Loucy (cell line): Measurements from ENCODE around the gene POLE4.

ENCODE experiments used
- H2AFZ ChIP-seq: fragments of 200-600 bp; sonication (generic); 2 replicates; pipeline ENCODE4 v1.6.0; 2016; ENCODE audit warnings: antibody characterized with exemption, mild to moderate bottlenecking, low read length, moderate library complexity
- H3F3A ChIP-seq: fragments of 200-600 bp; 2 replicates; pipeline ENCODE4 v1.6.0; 2016; ENCODE audit warnings: antibody characterized with exemption, low read depth, mild to moderate bottlenecking
- H3K27me3 ChIP-seq: fragments of 200-600 bp; sonication (generic); 2 replicates; pipeline ENCODE4 v1.6.1; 2014; ENCODE audit warnings: low read length, mild to moderate bottlenecking; ENCODE audit not compliant: insufficient read depth, poor library complexity, severe bottlenecking
- H3K36me3 ChIP-seq: fragments of 200-600 bp; sonication (generic); 2 replicates; pipeline ENCODE4 v1.6.1; 2016; ENCODE audit warnings: low read length; ENCODE audit not compliant: insufficient read depth
- H3K4me1 ChIP-seq: fragments of 200-600 bp; sonication (generic); 2 replicates; pipeline ENCODE4 v1.5.1; 2014; ENCODE audit warnings: low read length, mild to moderate bottlenecking; ENCODE audit not compliant: insufficient read depth, poor library complexity, severe bottlenecking
- H3K4me2 ChIP-seq: fragments of 200-600 bp; sonication (generic); 2 replicates; pipeline ENCODE4 v1.6.0; 2014; ENCODE audit warnings: antibody characterized with exemption, low read length, low read depth, mild to moderate bottlenecking; ENCODE audit not compliant: poor library complexity, severe bottlenecking
- H3K4me3 ChIP-seq: fragments of 200-600 bp; sonication (generic); 2 replicates; pipeline ENCODE4 v1.5.1; 2014; ENCODE audit warnings: low read length, mild to moderate bottlenecking, mixed read lengths; ENCODE audit not compliant: poor library complexity, severe bottlenecking
- H3K79me2 ChIP-seq: fragments of 200-600 bp; sonication (generic); 2 replicates; pipeline ENCODE4 v1.6.1; 2014; ENCODE audit warnings: low read length; ENCODE audit not compliant: insufficient read depth
- H3K9ac ChIP-seq: fragments of 200-600 bp; sonication (generic); 2 replicates; pipeline ENCODE4 v1.6.0; 2014; ENCODE audit warnings: mild to moderate bottlenecking, low read depth, low read length, moderate library complexity; ENCODE audit not compliant: poor library complexity, severe bottlenecking
- H3K9me2 ChIP-seq: fragments of 200-600 bp; sonication (generic); replicated peaks from 2 replicates; pipeline ENCODE4 v1.6.1; 2016; ENCODE audit warnings: low read depth, low read length, mixed read lengths
- H3K9me3 ChIP-seq: fragments of 200-600 bp; sonication (generic); 2 replicates; pipeline ENCODE4 v1.6.1; 2014; ENCODE audit warnings: mild to moderate bottlenecking, antibody characterized with exemption, low read length, low read depth; ENCODE audit not compliant: insufficient read depth
- H4K20me1 ChIP-seq: fragments of 200-600 bp; sonication (generic); 2 replicates; pipeline ENCODE4 v1.6.0; 2014; ENCODE audit warnings: antibody characterized with exemption, low read length, mild to moderate bottlenecking; ENCODE audit not compliant: insufficient read depth, poor library complexity, severe bottlenecking
- EZH2phosphoT487 ChIP-seq: fragments of 200-600 bp; IDR thresholded peaks from 2 replicates; pipeline ENCODE4 v1.6.1; 2018; ENCODE audit warnings: antibody characterized with exemption, mild to moderate bottlenecking, moderate library complexity, borderline replicate concordance
- TF ChIP-seq, protein P1 (sequence below): fragments of 200-600 bp; sonication (generic); conservative IDR thresholded peaks from 2 replicates; pipeline ENCODE4 v1.5.1; 2014; ENCODE audit warnings: mild to moderate bottlenecking, antibody characterized with exemption, low read length

The POLE4 gene

GRCh38 chr2:74948779-74949178 lies 9.7 kb upstream of the POLE4 start:
- no peaks in the 10 kb centered on the region for H3K79me2 ChIP-seq
- no peak overlapping the region for H3K9ac ChIP-seq
- TF ChIP-seq EZH2phosphoT487 = no peak
- TF ChIP-seq, protein P1, sequence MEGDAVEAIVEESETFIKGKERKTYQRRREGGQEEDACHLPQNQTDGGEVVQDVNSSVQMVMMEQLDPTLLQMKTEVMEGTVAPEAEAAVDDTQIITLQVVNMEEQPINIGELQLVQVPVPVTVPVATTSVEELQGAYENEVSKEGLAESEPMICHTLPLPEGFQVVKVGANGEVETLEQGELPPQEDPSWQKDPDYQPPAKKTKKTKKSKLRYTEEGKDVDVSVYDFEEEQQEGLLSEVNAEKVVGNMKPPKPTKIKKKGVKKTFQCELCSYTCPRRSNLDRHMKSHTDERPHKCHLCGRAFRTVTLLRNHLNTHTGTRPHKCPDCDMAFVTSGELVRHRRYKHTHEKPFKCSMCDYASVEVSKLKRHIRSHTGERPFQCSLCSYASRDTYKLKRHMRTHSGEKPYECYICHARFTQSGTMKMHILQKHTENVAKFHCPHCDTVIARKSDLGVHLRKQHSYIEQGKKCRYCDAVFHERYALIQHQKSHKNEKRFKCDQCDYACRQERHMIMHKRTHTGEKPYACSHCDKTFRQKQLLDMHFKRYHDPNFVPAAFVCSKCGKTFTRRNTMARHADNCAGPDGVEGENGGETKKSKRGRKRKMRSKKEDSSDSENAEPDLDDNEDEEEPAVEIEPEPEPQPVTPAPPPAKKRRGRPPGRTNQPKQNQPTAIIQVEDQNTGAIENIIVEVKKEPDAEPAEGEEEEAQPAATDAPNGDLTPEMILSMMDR = no peak
- H3K36me3 ChIP-seq = no peaks in the 10 kb centered on the region
- no peaks in the 10 kb centered on the region for H4K20me1 ChIP-seq
- H3K9me3 ChIP-seq = no peaks in the 10 kb centered on the region
- H3K27me3 ChIP-seq = no peaks in the 10 kb centered on the region
- H3K4me1 ChIP-seq = no peaks in the 10 kb centered on the region
- H3K4me2 ChIP-seq = no peak overlapping the region
- no peak overlapping the region for H3K4me3 ChIP-seq
- no peaks in the 10 kb centered on the region for H3K9me2 ChIP-seq
- no peak overlapping the region for H2AFZ ChIP-seq
- no peaks in the 10 kb centered on the region for H3F3A ChIP-seq

- Histone ChIP-seq H3F3A (no peaks in the 10 kb centered on the region), H3K4me3 (no peak overlapping the region), H3K9ac (no peak overlapping the region), H3K9me3 (no peaks in the 10 kb centered on the region), H4K20me1 (no peaks in the 10 kb centered on the region), H3K36me3 (no peaks in the 10 kb centered on the region), H3K27me3 (no peaks in the 10 kb centered on the region), H2AFZ (no peak overlapping the region), H3K79me2 (no peaks in the 10 kb centered on the region), H3K4me2 (no peak overlapping the region), H3K4me1 (no peaks in the 10 kb centered on the region), H3K9me2 (no peaks in the 10 kb centered on the region)
- TF ChIP-seq, protein P1 = no peak
Observed at GRCh38 chr2:74951211-74951754, 7.2 kb upstream of the POLE4 start.

DNA sequence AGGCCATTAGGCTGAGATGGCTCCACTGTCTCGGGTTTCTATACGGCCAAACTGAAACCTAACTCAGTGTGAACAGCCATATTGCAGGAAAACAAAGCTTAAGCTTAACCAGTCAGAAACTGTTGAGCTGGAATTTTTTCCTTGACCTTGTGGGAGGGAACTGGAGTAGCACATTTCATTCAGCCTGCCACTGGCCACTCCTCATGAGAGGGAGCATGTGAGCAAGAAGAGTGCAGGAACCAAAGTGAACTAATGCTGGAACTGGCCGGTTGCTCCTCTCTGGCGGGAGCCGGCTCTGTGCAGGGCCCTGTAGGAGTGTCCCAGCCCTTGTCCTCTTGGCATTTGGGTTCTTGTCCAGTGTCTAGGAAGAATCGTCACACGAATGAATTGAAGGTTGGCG lies 5.9 kb upstream of the POLE4 start:
- H3K9me3 ChIP-seq = no peaks in the 10 kb centered on the region

More for the DNA sequence above, 5.9 kb upstream of the POLE4 start:
- Histone ChIP-seq H3K27me3 (no peaks in the 10 kb centered on the region), H4K20me1 (no peaks in the 10 kb centered on the region), H3K9me2 (no peaks in the 10 kb centered on the region), H3K9ac (no peak overlapping the region), H3K4me1 (no peaks in the 10 kb centered on the region), H3K4me3 (no peak overlapping the region), H3K36me3 (no peaks in the 10 kb centered on the region), H3K4me2 (no peak overlapping the region), H3F3A (no peaks in the 10 kb centered on the region), H3K79me2 (no peaks in the 10 kb centered on the region), H2AFZ (no peak overlapping the region)
- TF ChIP-seq EZH2phosphoT487 = no peak
- TF ChIP-seq, protein P1 = no peak
